NCI-H1092 treated with DMSO at 0.1 percent for 48 hours (cell line): ENCODE measurements around the gene PAM16.

ENCODE experiments used
- DNase-seq: peaks from one replicate; lab custom pipeline; 2025; lab: John Stamatoyannopoulos, UW

Gene PAM16

GRCh38 chr16:4298761-4299522 lies 52.2 kb downstream of the PAM16 start:
- DNase-seq: no peak

GRCh38 chr16:4297480-4297879 lies 53.6 kb downstream of the PAM16 start:
- DNase-seq: no peak

GRCh38 chr16:4295581-4295980 lies 55.5 kb downstream of the PAM16 start:
- no peak for DNase-seq

- peak; percentile 91 for DNase-seq
These were observed 57.2 kb downstream of the PAM16 start for GRCh38 chr16:4293822-4294457.

- DNase-seq: no peak
These were observed 57.9 kb downstream of the PAM16 start for GRCh38 chr16:4293181-4293716.

- no peak for DNase-seq
These were observed 59.4 kb downstream of the PAM16 start for GRCh38 chr16:4291699-4292098.
